Heart left ventricle (tissue), 16 donors: ENCODE results near the gene DDA1. TPM values are rescaled to one million over a fixed set of nuclear protein-coding genes. Genes with fewer than 3 reads are reported as not detected.
"Not testable (repeated sequence)": the region's sequence is repeated elsewhere in the genome, so short reads cannot be mapped to it uniquely, and the experiment has no call there.

Experiments used
- ATAC-seq, 4 donors: fragments of 200-7000 bp; cut with Tn5 transposase; one replicate each; pipeline ENCODE4 v1.9.1; 2020 to 2022; ENCODE audit warnings: moderate library complexity in 4 of 4, mild to moderate bottlenecking in 3 of 4, moderate number of reproducible peaks in 1 of 4
- DNase-seq, 5 donors: peaks; one replicate each; pipeline ENCODE4 v3.0.0-alpha.2; 2020
- H3K27ac ChIP-seq, 12 donors: fragments of 200-600 bp; sonication (generic) in 4 of 12; one replicate each; pipeline versions ENCODE4 v1.5.0 to v1.8.0; 2016 to 2022; ENCODE audit warnings: mild to moderate bottlenecking in 2 of 12
- H3K27me3 ChIP-seq, 9 donors: fragments of 200-600 bp; sonication (generic) in 2 of 9; one replicate each; pipeline versions ENCODE4 v1.5.1 to v1.8.0; 2016 to 2022; ENCODE audit warnings: mild to moderate bottlenecking in 3 of 9
- H3K36me3 ChIP-seq, 9 donors: fragments of 200-600 bp; sonication (generic) in 2 of 9; one replicate each; pipeline versions ENCODE4 v1.5.0 to v1.8.0; 2018 to 2022; ENCODE audit warnings: mild to moderate bottlenecking in 2 of 9
- H3K4me1 ChIP-seq, 12 donors: fragments of 200-600 bp; sonication (generic) in 4 of 12; one replicate each; pipeline versions ENCODE4 v1.5.0 to v1.8.0; 2016 to 2022; ENCODE audit warnings: mild to moderate bottlenecking in 3 of 12
- H3K4me3 ChIP-seq, 12 donors: fragments of 200-600 bp; sonication (generic) in 4 of 12; one replicate each; pipeline versions ENCODE4 v1.5.0 to v1.8.0; 2017 to 2022; ENCODE audit warnings: mild to moderate bottlenecking in 9 of 12, moderate library complexity in 4 of 12
- H3K9me3 ChIP-seq, 12 donors: fragments of 200-600 bp; sonication (generic) in 4 of 12; one replicate each; pipeline versions ENCODE4 v1.5.0 to v1.8.0; 2016 to 2022; ENCODE audit warnings: mild to moderate bottlenecking in 1 of 12
- CTCF ChIP-seq, 12 donors: fragments of 200-600 bp; sonication (generic) in 4 of 12; IDR thresholded peaks; one replicate each; pipeline versions ENCODE4 v1.5.0 to v1.8.0; 2018 to 2022; ENCODE audit warnings: antibody characterized with exemption in 12 of 12, mild to moderate bottlenecking in 5 of 12
- POLR2A ChIP-seq, 2 donors: fragments of 450-650 bp; IDR thresholded peaks; one replicate each; pipeline ENCODE4 v1.6.1; 2017; ENCODE audit warnings: antibody characterized with exemption in 2 of 2, mild to moderate bottlenecking in 2 of 2, moderate library complexity in 2 of 2
- WGBS, 4 donors: extraction: QIAGEN DNeasy Blood & Tissue Kit in 2 of 4; methylation state at CpG; one replicate each; pipeline versions ENCODE4 v1.1.5 to v1.1.7; 2013 to 2018; 5-methylcytosine and 5-hydroxymethylcytosine counted together
- intact Hi-C, 10 donors: fragments of 100-400 bp; cut with DNase I; formaldehyde crosslinking; loops; one replicate each; pipeline versions ENCODE4 v1.11.1 to v1.14.2; 2022
- polyA plus RNA-seq, 2 donors: library from polyadenylated mRNA; stranded (reverse); fragments of 200-250 nt; gene quantifications; one replicate each; pipeline ENCODE4 v1.2.3, GENCODE V29; 2013
- total RNA-seq, 9 donors: library from RNA; depleted of rRNA in 2 of 9; stranded (reverse); fragments of >200 nt in 2 of 9; fragmentation: NEBNext Ultra II Directional in 3 of 9; extraction: Animal tissue kit (Norgen Biotek cat#: 25700) in 3 of 9; gene quantifications; one replicate each; pipeline versions ENCODE4 v1.1.0 to v1.2.4, GENCODE V29; 2016 to 2023
- donor health status: ischemic (EF 13 %, LVEDD 7.1; RV severe dilation, severe dysfunction).
- donor health status: healthy with polysubstance abuse.
- donor health status: DM: no; HTN: yes; CAD: no.
- donor health status: DM: no; HTN: no; CAD: no.
- donor health status: ischemic (EF 25% LVEDD 6.9; RV normal size, moderate dysfunction).
- donor health status: ischemic (EF 25% LVEDD 5.7; RV mildly dilated, moderate dysfunction).
- donor health status: healthy.
- donor health status: DM: yes; HTN: yes; CAD: no.
- donor health status: ischemic (EF 35%, LVEDD 5.7; RV mildly dilated, moderate dysfunction).
- donor health status: nonischemic (EF 11% LVEDD 7.7; RV severe dilation, severe dysfunction).
- donor health status: DM: yes; HTN: yes; CAD: no.
- donor health status: PGD.
- donor health status: ischemic (EF 29% LVEDD 5.4; RV normal size, mild dysfunction).
- donor health status: nonischemic (EF 23%, LVEDD 6.1; RV moderate dilation, normal function).

DDA1 gene
- total and polyA plus RNA-seq, 11 donors = 13.9 to 84.6 (median 36.5) TPM

- no peak for TF ChIP-seq POLR2A (IDR thresholded peaks at IDR 0.05)
- TF ChIP-seq CTCF (IDR thresholded peaks at IDR 0.05) = no peak
- H3K27ac ChIP-seq = no peak overlapping the region
- peaks cover 0 to 13% (median 0%) of the 10 kb centered on the region in 12 donors for H3K4me1 ChIP-seq
- intact Hi-C loops = loop anchor here in 6 of 10 donors (5.0 to 10.0 kb wide), 2 partner anchors 91 to 93 kb away; no protein-coding TSS in a partner anchor
- ATAC-seq (peak in 1 of 4 donors; percentile 8), DNase-seq (no peak)
- WGBS, 4 donors = 81 to 85% (median 85%) methylated on average over 41 to 48 of the region's 48 CpGs
- peaks cover 0 to 6% (median 0%) of the 10 kb centered on the region in 12 donors for H3K9me3 ChIP-seq
- H3K4me3 ChIP-seq = no peak overlapping the region
- no peaks in the 10 kb centered on the region for H3K27me3 ChIP-seq
- H3K36me3 ChIP-seq = peaks cover 0 to 22% (median 5%) of the 10 kb centered on the region in 9 donors
Measured at GRCh38 chr19:17294051-17294891, 15.1 kb upstream of the DDA1 start.

DNA sequence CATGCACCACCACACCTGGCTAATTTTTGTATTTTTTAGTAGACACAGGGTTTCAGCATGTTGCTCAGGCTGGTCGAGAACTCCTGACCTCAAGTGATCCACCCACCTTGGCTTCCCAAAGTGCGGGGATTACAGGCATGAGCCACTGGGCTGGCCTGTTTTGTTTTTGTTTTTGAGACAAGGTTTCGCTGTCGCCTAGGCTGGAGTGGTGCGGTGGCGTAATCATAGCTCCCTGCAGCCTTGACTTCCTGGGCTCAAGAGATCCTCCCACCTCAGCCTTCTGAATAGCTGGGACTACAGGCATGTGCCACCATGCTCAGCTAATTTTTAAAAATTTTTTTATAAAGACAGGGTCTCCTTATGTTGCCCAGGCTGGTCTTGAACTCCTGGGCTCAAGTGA, 13.8 kb upstream of the DDA1 start:
- not testable (repeated sequence) for H3K4me1 ChIP-seq, DNase-seq, H3K9me3 ChIP-seq, H3K27ac ChIP-seq, ATAC-seq, H3K4me3 ChIP-seq, H3K27me3 ChIP-seq
- 96 to 99% (median 98%) methylated on average over 6 of the region's 6 CpGs for WGBS, 4 donors
- peaks cover 0 to 26% (median 8%) of the 10 kb centered on the region in 9 donors for H3K36me3 ChIP-seq
- intact Hi-C loops = loop anchor here in 4 of 10 donors (5.0 to 10.0 kb wide), 2 partner anchors 47 to 89 kb away; no protein-coding TSS in a partner anchor

DNA sequence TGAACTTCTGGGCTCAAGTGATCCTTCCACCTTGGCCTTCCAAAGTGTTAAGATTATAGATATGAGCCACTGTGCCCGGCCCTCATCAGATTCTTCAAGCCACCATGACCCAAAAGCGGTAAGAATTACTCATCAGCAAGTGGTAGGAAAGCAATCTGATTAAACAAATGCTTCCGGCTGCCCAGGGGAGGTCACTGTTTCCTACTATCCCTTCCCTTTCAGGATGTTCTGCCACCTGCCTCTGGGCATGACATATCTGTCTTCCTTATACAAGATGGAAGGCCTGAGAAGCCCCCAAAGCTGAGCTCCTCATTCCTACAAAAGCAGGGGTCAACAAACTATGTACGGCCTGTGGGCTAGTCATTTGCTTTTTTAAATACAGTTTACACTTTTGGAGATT, 13.1 kb upstream of the DDA1 start:
- Histone ChIP-seq H3K9me3 (peaks cover 0 to 6% (median 0%) of the 10 kb centered on the region in 12 donors), H3K36me3 (peaks cover 0 to 33% (median 8%) of the 10 kb centered on the region in 9 donors), H3K4me3 (no peak overlapping the region), H3K27me3 (no peaks in the 10 kb centered on the region), H3K4me1 (peaks cover 0 to 9% (median 0%) of the 10 kb centered on the region in 12 donors), H3K27ac (no peak overlapping the region)
- TF ChIP-seq POLR2A (IDR thresholded peaks at IDR 0.05) = no peak
- no peak for TF ChIP-seq CTCF (IDR thresholded peaks at IDR 0.05)
- ATAC-seq (no peak), DNase-seq (no peak)
- 69 to 85% (median 81%) methylated on average over 4 of the region's 4 CpGs for WGBS, 4 donors
- intact Hi-C loops = loop anchor here in 4 of 10 donors (5.0 to 10.0 kb wide), 2 partner anchors 46 to 89 kb away; no protein-coding TSS in a partner anchor

- DNase-seq (no peak), ATAC-seq (no peak)
- Histone ChIP-seq H3K27me3 (no peaks in the 10 kb centered on the region), H3K4me1 (peaks cover 0 to 8% (median under 1%) of the 10 kb centered on the region in 12 donors), H3K36me3 (peaks cover 0 to 33% (median 8%) of the 10 kb centered on the region in 9 donors), H3K27ac (no peak overlapping the region), H3K4me3 (no peak overlapping the region), H3K9me3 (peaks cover 0 to 6% (median 0%) of the 10 kb centered on the region in 12 donors)
- 85 to 91% (median 90%) methylated on average over 6 of the region's 6 CpGs for WGBS, 4 donors
- intact Hi-C loops = loop anchor here in 4 of 10 donors (5.0 to 10.0 kb wide), 2 partner anchors 45 to 88 kb away; no protein-coding TSS in a partner anchor
- no peak for TF ChIP-seq POLR2A (IDR thresholded peaks at IDR 0.05)
- no peak for TF ChIP-seq CTCF (IDR thresholded peaks at IDR 0.05)
Measured at GRCh38 chr19:17296976-17297375, 12.4 kb upstream of the DDA1 start.
